ENCODE results near the gene GIGYF2. TPM values are rescaled to one million over a fixed set of nuclear protein-coding genes. Genes with fewer than 3 reads are reported as not detected.

The GIGYF2 gene
- total RNA-seq, 1 experiment from 2014 or later, result 40.4 TPM

DNA sequence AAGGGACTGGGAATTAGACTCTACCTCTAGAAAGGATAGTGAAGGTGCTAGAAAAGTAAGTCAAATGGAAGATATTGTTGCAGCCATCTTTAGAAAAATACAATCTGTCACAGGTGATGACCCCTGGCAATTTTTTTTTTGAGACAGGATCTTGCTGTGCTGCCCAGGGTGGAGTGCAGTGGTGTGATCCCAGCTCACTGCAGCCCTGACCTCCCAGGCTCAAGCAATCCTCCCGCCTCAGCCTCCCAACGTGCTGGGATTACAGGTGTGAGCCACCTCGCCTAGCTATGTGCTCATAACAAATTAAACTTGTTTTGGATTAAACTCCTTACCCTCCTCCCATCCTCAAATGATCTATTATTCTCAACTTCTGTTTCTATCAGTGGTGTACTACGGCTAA lies 3.8 kb upstream of the GIGYF2 start:
- Mint-ChIP-seq H3K4me1 (ENCODE audit: low read depth, unreplicated experiment) (peaks cover under 1% of the 10 kb centered on the region), H3K9me3 (ENCODE audit: unreplicated experiment) (no peaks in the 10 kb centered on the region), H3K4me3 (ENCODE audit: unreplicated experiment) (no peak overlapping the region), H3K27ac (ENCODE audit: unreplicated experiment) (no peak overlapping the region), H3K36me3 (ENCODE audit: insufficient read depth, unreplicated experiment) (no peaks in the 10 kb centered on the region), H3K27me3 (ENCODE audit: insufficient read depth, unreplicated experiment) (no peaks in the 10 kb centered on the region)
- Histone ChIP-seq H3K36me3 (ENCODE audit: control insufficient read depth, insufficient read depth, low read length) (no peaks in the 10 kb centered on the region), H3K4me3 (ENCODE audit: low read depth, low read length) (no peak overlapping the region), H3K9me3 (no peaks in the 10 kb centered on the region), H3K27me3 (replicated peaks; ENCODE audit: control insufficient read depth, insufficient read depth, low read length) (no peaks in the 10 kb centered on the region), H3K4me1 (peaks cover under 1% of the 10 kb centered on the region; the same call in 1 of the 2 replicates)
- intact Hi-C loops (cut with micrococcal nuclease; ENCODE audit: unreplicated experiment), result no loop called here
- no TSS peak for BruUV-seq (replicated peaks)
- TF ChIP-seq, protein P1, sequence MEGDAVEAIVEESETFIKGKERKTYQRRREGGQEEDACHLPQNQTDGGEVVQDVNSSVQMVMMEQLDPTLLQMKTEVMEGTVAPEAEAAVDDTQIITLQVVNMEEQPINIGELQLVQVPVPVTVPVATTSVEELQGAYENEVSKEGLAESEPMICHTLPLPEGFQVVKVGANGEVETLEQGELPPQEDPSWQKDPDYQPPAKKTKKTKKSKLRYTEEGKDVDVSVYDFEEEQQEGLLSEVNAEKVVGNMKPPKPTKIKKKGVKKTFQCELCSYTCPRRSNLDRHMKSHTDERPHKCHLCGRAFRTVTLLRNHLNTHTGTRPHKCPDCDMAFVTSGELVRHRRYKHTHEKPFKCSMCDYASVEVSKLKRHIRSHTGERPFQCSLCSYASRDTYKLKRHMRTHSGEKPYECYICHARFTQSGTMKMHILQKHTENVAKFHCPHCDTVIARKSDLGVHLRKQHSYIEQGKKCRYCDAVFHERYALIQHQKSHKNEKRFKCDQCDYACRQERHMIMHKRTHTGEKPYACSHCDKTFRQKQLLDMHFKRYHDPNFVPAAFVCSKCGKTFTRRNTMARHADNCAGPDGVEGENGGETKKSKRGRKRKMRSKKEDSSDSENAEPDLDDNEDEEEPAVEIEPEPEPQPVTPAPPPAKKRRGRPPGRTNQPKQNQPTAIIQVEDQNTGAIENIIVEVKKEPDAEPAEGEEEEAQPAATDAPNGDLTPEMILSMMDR (IDR thresholded peaks at IDR 0.05; ENCODE audit: insufficient read depth in 1 of 2, low read depth in 1 of 2, low read length in 1 of 2, severe bottlenecking in 1 of 2, unreplicated experiment in 1 of 2), result no peak
- ChIA-PET POLR2A (no interaction called here), CTCF (no interaction called here)
- DNase-seq, result no peak

GRCh38 chr2:232696609-232697058 lies 497 bp upstream of the GIGYF2 start:
- Mint-ChIP-seq H3K4me1 (ENCODE audit: low read depth, unreplicated experiment) (peaks cover 20% of the 10 kb centered on the region), H3K36me3 (ENCODE audit: insufficient read depth, unreplicated experiment) (no peaks in the 10 kb centered on the region), H3K9me3 (ENCODE audit: unreplicated experiment) (no peaks in the 10 kb centered on the region), H3K4me3 (ENCODE audit: unreplicated experiment) (peak overlapping the region; percentile 88), H3K27ac (ENCODE audit: unreplicated experiment) (peak overlapping the region; percentile 23), H3K27me3 (ENCODE audit: insufficient read depth, unreplicated experiment) (no peaks in the 10 kb centered on the region)
- CTCF ChIA-PET, result interaction anchor here (0.6 kb wide), 1 partner anchor 73 kb away, joined by 6 read pairs; no protein-coding TSS in a partner anchor
- intact Hi-C loops (cut with micrococcal nuclease; ENCODE audit: unreplicated experiment), result no loop called here
- TSS peak; percentile 72 for BruUV-seq (replicated peaks)
- H3K4me3 ChIP-seq (ENCODE audit: low read depth, low read length), result peak overlapping the region; percentile 97
- H3K36me3 ChIP-seq (ENCODE audit: control insufficient read depth, insufficient read depth, low read length), result no peaks in the 10 kb centered on the region
- TF ChIP-seq, protein P1 (IDR thresholded peaks at IDR 0.05; ENCODE audit: insufficient read depth in 1 of 2, low read depth in 1 of 2, low read length in 1 of 2, severe bottlenecking in 1 of 2, unreplicated experiment in 1 of 2), result no peak
- no peaks in the 10 kb centered on the region for H3K9me3 ChIP-seq
- H3K27me3 ChIP-seq (replicated peaks; ENCODE audit: control insufficient read depth, insufficient read depth, low read length), result no peaks in the 10 kb centered on the region
- DNase-seq, result no peak
- H3K4me1 ChIP-seq, result peaks cover 6% of the 10 kb centered on the region; the same call in 1 of the 2 replicates
- POLR2A ChIA-PET, result interaction anchor here (0.6 kb wide), 1 partner anchor 25 kb away, joined by 3 read pairs; no protein-coding TSS in a partner anchor

- no peaks in the 10 kb centered on the region for H3K27me3 ChIP-seq (replicated peaks; ENCODE audit: control insufficient read depth, insufficient read depth, low read length)
- CTCF ChIA-PET, result no interaction called here
- intact Hi-C loops (cut with micrococcal nuclease; ENCODE audit: unreplicated experiment), result no loop called here
Observed at GRCh38 chr2:232697807-232698110, 628 bp downstream of the GIGYF2 start.

More at GRCh38 chr2:232697807-232698110, 628 bp downstream of the GIGYF2 start:
- no TSS peak for BruUV-seq (replicated peaks)
- Mint-ChIP-seq H3K27me3 (ENCODE audit: insufficient read depth, unreplicated experiment) (no peaks in the 10 kb centered on the region), H3K36me3 (ENCODE audit: insufficient read depth, unreplicated experiment) (no peaks in the 10 kb centered on the region), H3K9me3 (ENCODE audit: unreplicated experiment) (no peaks in the 10 kb centered on the region), H3K4me3 (ENCODE audit: unreplicated experiment) (peak overlapping the region; percentile 88), H3K27ac (ENCODE audit: unreplicated experiment) (peak overlapping the region; percentile 23), H3K4me1 (ENCODE audit: low read depth, unreplicated experiment) (peaks cover 20% of the 10 kb centered on the region)
- TF ChIP-seq, protein P1 (IDR thresholded peaks at IDR 0.05; ENCODE audit: insufficient read depth in 1 of 2, low read depth in 1 of 2, low read length in 1 of 2, severe bottlenecking in 1 of 2, unreplicated experiment in 1 of 2), result no peak
- DNase-seq, result no peak
- no peaks in the 10 kb centered on the region for H3K36me3 ChIP-seq (ENCODE audit: control insufficient read depth, insufficient read depth, low read length)
- peaks cover 6% of the 10 kb centered on the region; the same call in 1 of the 2 replicates for H3K4me1 ChIP-seq
- H3K4me3 ChIP-seq (ENCODE audit: low read depth, low read length), result peak overlapping the region; percentile 97
- POLR2A ChIA-PET, result interaction anchor here (0.6 kb wide), 2 partner anchors 12 to 88 kb away, joined by 3 read pairs; no protein-coding TSS in a partner anchor
- no peaks in the 10 kb centered on the region for H3K9me3 ChIP-seq
